Measurements from ENCODE around the gene PPP1R2C.

Gene PPP1R2C

GRCh38 chrX:42778096-42778495 is at the start of gene PPP1R2C:
PPP1R2C (minus strand) TSS chrX:42778163; CDS start chrX:42778079, 84 bp downstream.
- DNase-seq (ENCODE audit: low read depth), result peak; percentile 17

GRCh38 chrX:42825201-42825600 is 47.2 kb upstream of the PPP1R2C start:
- DNase-seq (ENCODE audit: low read depth), result no peak

GRCh38 chrX:42824541-42824940 is 46.6 kb upstream of the PPP1R2C start:
- no peak for DNase-seq (ENCODE audit: low read depth)

GRCh38 chrX:42823443-42823842 is 45.5 kb upstream of the PPP1R2C start:
- DNase-seq (ENCODE audit: low read depth), result no peak

DNA sequence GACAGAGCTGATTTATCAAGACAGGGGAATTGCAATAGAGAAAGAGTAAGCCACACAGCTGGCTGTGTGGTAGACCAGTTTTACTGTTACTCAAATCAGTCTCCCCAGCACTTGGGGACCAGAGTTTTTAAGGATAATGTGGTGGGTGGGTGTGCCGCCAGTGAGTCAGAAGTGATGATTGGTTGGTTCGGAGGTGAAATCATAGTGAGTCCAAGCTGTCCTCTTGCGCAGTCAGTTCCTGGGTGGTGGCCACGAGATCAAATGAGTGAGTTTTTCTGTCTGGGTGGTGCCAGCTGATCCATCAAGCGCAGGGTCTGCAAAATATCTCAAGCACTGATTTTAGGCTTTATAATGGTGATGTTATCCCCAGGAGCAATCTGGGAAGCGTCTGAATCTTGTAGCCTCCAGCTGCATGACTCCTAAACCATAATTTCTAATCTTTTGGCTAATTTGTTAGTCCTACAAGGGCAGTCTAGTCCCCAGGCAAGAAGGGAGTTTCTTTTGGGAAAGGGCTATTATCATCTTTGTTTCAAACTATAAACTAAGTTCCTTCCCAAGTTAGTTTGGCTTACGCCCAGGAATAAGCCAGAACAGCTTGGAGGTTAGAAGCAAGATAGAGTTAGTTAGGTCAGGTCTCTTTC is 44.0 kb upstream of the PPP1R2C start:
- DNase-seq (ENCODE audit: low read depth), result no peak

DNA sequence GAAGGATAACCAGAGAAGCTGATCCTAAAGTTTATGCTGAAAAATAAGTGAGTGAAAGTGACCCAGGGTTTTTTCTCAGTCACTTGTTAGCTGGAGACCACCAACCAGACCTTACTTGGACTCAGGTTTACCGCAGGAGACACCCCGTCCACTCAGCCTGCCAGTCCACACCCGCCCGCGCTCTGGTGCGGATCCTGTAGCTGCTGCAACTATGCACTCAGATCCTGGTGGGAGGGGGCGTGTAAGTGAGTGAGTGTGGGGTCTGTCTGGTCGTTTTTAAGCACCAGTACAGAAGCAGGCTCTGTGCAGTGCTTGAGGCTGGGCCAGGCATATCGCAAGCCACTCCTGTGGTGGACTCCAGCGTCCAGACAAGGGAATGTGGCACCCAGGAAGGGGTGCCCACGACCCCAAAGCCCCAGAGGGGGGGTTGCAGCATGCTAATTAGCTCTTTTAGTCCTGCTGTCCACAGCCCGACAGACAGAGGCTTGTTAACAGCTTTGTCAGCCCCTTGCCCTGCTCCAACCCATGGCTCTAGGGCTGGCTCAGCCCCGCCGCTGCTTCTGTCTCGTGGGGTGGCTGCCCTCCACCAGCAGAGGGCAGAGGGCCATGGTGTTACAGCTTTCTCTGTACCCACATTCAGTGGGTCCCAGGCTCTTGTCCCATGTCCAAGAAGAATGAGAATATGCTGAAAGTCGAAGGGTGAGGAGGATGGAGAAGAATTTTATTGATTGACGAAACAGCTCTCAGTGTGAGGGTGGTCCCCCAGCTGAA is 40.4 kb upstream of the PPP1R2C start:
- no peak for DNase-seq (ENCODE audit: low read depth)

DNA sequence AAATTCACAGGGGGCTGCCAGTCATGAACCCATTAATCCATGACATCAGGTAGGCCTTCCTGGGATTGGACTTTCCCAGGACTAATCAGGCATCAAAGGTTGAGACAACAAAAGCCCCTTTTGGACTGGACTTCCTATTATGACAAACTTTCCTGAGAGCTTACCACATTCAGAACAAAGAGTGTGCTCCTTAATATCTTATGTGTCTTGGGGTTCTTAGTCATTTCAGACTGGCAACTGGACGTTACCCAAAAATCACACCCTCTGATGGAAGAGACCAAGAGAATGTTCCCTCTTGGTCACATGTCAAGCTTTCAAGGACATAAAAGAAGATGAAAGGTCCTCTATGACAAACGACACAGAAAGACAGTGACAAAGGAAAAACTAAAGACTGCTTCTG is 31.6 kb upstream of the PPP1R2C start:
- DNase-seq (ENCODE audit: low read depth), result no peak

DNA sequence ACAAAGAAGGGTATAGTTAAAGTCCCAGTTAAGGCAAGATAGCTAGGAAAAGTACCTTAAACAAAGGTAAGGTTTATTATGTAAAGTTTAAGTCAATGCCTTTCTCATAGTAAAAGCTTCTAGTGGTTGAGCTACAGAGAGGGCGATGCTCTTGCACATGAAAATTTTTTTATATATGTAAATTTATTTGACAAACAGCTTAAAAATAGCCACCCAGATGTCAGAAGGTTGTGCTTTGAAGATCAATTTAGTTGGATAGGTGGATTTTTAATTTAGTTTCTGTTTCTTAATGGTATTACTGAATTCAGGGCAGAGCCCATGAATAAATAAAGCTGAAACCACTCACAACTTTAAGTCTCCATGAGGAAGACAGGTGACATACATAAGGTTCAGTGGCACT is 29.4 kb upstream of the PPP1R2C start:
- DNase-seq (ENCODE audit: low read depth), result no peak

- no peak for DNase-seq (ENCODE audit: low read depth)
Observed at GRCh38 chrX:42804524-42804923, 26.6 kb upstream of the PPP1R2C start.

GRCh38 chrX:42803320-42803719 is 25.4 kb upstream of the PPP1R2C start:
- no peak for DNase-seq (ENCODE audit: low read depth)

DNA sequence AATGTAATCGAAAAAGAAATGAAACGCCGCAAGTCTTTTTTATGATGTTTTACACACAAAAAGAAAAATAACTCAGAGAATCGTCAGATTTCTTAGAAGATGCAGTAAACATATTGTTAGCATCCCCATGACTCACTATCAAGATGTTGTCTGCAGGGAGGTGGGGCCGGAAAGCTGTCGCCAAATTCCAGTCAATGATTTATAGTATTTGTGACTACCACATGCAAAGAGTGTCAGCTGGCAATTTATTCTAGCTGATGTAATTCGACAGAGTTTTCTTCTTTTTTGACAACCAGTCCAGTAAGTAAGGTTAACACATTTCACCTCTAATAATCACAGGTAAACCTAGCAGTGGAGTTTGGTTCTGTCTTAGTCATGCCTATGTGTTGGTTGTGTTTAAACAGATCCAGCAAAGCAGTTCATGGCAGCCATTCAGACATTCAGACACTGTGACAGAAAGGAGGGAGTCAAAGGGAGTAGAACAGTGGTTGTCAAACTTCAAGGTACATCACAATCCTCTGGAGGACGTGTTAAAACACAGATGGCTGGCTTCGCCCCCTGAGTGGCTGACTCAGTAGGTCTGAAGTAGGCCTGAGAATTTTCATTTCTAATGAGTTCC is 19.8 kb upstream of the PPP1R2C start:
- no peak for DNase-seq (ENCODE audit: low read depth)

- DNase-seq (ENCODE audit: low read depth), result no peak
Observed at GRCh38 chrX:42783451-42783850, 5.5 kb upstream of the PPP1R2C start.

DNA sequence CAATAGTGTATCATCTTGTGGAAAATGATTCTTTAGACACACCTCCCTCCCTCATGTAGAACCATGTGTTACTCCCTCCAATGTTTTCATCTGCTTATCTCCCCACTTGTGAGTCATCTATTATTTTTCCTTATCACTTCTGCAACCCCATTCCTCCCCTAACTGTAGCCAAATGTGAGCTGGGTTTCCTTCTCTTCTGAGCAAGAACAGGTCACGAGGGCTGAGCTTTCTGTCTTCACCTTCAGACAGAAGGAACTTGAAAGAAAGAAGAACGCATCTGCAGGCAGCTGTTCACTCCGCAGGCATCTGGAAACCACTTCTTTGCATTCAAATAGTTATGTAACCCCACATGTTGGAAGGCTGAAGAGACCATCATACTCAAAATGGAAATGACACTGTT is 1.8 kb downstream of the PPP1R2C start:
- DNase-seq (ENCODE audit: low read depth), result no peak

GRCh38 chrX:42772874-42773273 is 5.1 kb downstream of the PPP1R2C start:
- DNase-seq (ENCODE audit: low read depth), result no peak

- no peak for DNase-seq (ENCODE audit: low read depth)
Observed at GRCh38 chrX:42771506-42772335, 6.2 kb downstream of the PPP1R2C start.

GRCh38 chrX:42770566-42770965 is 7.4 kb downstream of the PPP1R2C start:
- no peak for DNase-seq (ENCODE audit: low read depth)

DNA sequence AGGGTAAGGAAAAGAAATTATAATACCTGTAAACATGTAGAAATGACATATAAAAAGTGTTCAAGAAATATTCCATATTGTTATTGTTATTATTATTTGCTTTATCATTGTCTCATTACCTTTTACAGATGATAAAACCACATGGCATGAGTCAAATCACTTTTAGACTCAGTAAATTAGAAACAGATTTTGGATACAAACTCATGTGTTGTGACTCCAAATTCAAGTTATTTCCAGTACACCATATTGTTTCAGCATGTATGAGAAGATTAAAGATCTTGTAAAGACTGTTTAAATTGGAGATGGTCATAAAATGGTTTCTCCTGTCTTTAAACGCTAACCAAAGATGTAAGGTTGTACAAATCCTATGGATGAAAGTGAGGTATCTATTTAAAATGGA is 18.1 kb downstream of the PPP1R2C start:
- no peak for DNase-seq (ENCODE audit: low read depth)

GRCh38 chrX:42755815-42756214 is 22.1 kb downstream of the PPP1R2C start:
- DNase-seq (ENCODE audit: low read depth), result no peak

DNA sequence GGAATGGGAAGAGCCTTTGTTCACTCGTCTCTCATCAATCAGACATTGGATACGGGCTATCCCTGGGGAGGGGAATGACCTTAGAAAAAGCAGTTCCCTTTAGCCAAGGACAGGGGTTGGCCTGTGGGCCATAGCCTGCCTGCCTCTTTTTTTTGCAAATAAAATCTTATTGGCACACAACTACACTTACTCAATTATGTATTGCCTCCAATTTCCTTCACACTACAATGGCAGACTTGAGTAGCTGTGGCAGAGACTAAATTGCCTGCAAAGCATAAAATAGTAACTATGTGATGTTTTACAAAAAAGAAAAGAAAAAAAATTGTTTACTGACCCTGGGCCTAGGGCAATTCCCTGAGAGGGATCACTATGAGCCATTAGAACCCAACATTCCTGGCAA is 23.4 kb downstream of the PPP1R2C start:
- no peak for DNase-seq (ENCODE audit: low read depth)

DNA sequence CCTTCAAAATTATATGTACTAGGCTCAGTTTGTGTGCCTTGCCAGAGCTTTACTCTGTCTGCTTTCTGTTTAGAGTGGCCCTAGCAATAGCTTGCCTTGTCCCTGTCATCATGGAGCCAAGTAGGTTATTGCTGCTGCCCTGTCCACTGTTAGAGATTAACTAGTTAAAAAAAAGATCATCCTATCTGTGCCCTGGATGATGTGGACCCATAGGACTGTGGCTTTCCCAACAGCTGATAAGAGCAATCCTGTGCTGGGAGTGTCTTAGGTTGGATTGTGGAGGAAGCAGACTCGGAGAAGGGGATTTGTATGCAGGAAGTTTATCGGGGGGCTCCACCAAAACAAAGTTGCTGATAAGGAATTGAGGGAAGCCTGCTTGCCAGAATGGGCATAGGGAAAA is 23.8 kb downstream of the PPP1R2C start:
- no peak for DNase-seq (ENCODE audit: low read depth)

DNA sequence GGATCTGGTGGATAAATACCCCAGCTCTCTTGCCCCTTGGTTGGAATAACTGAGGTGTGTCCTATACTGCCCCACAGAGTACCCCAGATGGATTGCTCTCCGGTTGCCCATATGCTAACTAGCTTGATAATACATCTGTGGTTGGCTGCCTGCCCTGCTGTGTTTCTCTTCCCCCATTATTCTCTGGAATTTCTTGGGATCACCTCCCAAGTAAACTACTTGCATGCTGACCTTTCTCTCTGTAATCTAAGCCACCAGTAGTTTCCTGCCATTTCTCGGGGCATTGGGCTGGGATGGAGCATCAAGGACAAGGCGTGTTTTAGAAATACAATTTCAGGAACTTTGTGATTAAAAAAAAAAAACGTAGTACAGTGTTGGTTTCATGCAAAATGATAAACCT is 25.2 kb downstream of the PPP1R2C start:
- no peak for DNase-seq (ENCODE audit: low read depth)

DNA sequence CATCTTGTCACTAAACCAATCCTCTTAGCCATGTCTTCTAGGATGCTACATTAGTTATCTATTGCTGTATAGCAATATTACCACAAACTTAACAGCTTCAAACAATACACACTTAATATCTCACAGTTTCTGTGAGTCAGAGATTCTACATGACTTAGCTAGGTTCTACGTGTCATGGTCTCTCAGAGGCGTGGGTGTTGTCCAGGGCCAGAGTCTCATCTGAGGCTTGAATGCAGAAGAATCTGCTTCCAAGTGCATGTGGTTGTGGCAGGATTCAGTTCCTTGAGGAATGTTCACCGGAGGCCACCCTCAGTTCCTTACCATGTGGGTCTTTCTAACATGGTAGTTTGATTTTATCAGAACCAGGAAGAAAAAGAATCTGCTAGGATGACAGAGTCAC is 26.4 kb downstream of the PPP1R2C start:
- no peak for DNase-seq (ENCODE audit: low read depth)

Data from stimulated activated CD8-positive, alpha-beta memory T cell treated with anti-CD3 and anti-CD28 coated beads, Interleukin-12 subunit alpha, Interleukin-12 subunit beta, amount 100 ng/mL, for 4 hours (primary cell).